HG02763 (cell line): ENCODE measurements around the gene NUMB.

Source experiments
- ATAC-seq: cut with Tn5 transposase; IDR thresholded peaks from one replicate; pipeline ENCODE4 v1.9.1; 2021; ENCODE audit warnings: mild to moderate bottlenecking, moderate library complexity; ENCODE audit not compliant: unreplicated experiment

NUMB gene

DNA sequence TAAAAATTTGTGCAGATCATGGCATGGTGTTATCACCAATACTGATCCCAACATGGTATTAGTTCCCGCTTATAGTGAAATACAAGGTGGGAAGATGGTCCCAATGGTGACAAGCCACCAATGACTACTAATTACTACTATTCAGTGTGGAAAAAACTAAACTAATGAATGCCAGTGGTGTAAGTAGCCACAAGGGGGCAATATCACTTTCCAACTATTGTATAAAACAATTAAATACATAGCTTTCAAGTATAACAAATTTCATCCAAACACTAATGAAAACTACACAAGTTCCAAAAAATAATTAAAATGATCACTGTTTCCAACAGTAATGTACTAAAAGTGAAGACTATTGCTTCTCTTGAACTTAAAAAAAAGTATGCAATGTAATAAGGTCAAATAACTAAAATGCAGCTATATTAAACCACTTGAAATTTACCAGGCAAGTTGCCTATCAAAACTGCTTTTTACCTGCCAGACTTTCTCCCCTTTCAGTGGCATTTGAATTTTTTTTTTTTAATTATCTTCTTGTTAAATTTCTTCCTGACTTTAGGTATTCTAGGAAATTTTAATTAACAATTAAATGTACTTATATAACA lies 163.0 kb downstream of the NUMB start:
- no peak for ATAC-seq

DNA sequence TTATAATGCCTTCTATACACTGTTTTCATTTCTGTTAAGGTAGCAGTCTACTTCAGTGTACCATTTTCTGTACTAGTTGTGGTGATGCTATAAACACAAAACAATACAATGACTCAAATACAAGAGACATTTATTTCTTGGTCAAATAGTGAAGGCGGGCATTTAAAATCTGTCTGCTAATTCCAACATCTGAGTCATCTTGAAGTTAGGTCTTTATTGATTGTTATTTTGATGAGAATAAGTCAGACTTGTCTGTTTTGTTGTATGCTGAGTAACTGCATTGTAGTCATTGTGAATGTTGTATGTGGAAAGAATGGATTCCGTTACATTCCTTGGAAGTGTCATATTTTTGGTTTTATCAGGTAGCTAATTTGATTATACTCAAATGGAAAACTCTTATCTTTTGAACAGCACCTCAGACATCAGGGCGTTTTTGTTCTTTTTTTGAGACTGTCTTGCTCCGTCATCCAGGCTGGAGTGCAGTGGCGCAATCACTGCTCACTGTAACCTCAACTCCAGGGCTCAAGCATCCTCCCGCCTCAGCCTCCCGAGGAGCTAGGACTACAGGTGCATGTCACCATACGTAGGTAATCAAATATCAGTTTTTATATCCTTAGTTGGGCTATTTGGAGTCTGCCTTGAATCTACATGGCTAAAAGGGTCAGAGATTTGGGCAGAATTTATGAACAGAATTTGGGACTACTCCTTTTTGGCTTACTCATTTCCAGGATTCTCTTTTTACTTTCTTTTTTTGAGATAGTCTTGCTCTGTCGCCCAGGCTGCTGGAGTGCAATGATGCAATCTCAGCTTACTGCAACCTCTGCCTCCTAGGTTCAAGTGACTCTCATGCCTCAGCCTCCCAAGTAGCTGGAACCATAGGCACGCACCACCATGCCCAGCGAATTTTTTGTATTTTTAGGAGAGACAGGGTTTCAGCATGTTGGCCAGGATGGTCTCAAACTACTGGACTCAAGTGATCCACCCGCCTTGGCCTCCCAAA lies 164.3 kb downstream of the NUMB start:
- no peak for ATAC-seq

DNA sequence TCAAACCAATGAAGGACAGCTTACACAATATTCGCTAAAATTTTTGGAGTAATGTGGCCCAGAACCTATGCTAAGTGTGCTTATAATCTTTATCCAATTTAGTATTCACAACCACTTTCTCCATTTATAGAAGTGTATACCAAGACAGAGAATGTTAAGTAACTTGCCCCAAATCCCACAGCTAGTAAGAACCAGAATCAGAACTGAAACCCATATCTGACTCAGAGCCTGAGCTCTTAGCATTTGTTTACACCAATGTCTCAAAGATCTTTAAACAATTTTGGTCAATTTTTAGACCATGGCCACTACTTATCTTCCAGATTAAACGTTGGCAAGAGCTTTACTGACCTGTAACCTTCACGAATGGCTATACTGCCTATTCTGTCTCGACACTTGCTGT lies 168.1 kb downstream of the NUMB start:
- ATAC-seq = peak; percentile 77

DNA sequence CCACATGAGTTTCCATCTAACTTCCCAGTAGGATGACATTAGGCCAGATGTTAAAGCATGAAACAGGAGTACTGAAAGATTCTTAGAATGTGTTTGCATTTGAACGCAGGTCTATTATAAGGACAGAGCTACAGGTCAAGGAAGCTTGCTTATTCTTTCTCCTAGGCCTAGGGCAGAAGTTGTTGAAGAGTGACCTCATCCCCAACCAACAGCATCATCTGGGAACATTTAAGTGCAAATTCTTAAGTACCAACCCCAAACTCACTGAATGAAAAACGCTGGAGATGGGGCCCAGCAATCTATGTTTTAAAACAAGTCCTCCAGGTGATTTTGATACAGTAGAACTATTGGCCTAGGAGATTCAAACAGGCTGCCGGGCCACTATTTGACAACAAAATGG lies 168.6 kb downstream of the NUMB start:
- ATAC-seq = no peak

DNA sequence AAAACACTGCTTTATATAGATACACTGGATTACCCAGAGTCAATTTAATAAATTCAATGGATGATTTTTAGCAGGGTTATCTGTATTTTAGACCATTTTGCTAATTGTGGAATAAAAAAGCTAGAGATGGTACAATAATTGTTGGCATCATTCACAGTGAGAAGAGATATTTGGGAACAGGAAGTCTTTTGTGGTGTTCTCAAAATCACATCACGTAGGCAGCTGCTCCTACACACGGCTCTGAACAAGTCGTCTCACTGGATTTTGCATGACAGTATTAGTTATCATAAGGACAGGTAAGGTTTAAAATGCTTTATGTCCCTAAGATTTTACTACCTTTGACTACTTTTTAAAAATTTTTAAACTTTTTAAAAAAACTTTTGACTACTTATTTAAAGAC lies 169.0 kb downstream of the NUMB start:
- no peak for ATAC-seq

DNA sequence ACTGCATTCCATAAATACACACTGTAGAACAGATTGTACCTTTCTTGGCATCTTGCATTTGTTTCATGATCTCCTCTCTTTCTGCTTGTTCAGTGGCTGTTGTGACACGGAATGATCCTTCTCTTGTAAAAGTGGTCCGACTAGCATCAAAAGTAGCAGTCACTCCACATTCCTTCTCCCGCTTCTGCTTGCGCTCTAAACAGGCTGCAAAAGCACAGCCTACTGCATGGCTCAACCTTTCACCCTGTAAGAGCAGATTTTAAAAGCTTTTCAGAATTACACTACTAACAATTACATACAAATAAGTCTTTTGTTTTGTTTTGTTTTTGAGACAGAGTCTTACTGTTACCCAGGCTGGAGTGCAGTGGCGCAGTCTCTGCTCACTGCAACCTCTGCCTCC lies 171.3 kb downstream of the NUMB start:
- no peak for ATAC-seq

DNA sequence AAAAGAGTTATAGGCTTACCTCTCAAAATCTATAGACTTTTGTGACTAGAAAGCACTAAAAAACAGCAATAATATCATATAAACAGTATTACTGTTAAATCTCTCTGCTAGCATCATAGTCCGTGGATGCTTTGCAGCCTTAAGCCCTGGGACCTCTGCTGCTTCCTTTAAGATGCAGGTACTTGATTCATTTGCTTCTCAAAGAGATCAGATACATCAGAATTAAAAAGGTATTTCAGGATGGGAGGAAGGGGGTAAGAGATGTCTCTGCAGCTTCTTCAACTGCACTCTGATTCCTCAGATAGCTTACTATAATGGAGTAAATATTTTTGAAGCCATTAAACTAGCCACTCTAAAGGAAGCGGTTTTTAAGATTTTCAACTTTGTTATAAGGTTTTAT lies 171.7 kb downstream of the NUMB start:
- ATAC-seq = no peak

DNA sequence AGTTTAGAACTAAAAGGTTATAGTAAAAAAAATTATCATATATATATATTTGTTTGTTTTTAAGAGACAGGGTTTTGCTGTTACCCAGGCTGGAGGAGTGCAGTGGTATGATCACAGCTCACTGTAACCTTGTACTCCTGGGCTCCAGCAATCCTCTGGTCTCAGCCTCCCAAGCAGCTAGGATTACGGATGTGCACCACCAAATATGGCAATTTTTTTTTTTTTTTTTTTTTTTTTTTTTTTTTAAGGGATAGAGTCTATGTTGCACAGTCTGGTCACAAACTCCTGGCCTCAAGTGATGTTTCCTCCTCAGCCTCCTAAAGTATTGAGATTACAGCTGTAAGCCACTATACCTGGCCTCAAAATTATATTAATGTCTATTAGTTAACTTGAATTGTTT lies 172.4 kb downstream of the NUMB start:
- no peak for ATAC-seq

DNA sequence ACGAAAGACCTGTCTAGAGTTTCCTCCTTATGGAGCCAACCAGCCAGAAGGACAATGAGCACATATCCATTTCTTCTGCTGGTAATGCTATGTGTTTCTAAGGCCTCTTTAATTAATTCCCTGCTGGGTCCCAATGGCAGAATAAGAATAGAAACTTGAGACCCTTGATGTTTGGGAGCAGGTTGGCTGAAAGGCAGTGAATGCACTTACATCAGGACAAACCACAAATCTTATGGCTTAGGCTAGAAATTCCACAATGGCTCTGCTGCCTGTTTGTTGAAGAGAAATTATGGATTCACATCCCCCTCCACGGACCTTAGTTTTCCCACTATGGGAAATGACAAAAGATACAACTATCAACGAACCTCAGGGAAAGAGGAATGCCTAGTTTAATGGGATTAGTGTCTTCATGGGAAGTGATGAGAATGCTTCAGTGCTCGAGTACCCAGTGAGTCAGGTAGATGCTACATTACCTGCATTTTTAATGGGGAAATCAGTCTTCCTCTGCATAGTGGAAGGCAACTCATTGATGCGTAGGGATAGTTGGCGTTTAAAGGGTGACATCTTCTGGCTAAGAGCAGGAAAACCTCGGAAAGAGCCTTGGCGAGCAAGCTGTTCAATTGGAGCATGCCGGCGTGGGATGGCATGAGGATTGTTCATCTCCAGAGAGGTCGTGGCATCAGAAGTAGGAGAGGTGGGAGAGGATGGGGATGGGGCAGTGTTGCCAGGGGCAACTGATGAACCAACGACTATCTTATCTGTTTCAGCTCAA lies 174.6 kb downstream of the NUMB start:
- no peak for ATAC-seq

DNA sequence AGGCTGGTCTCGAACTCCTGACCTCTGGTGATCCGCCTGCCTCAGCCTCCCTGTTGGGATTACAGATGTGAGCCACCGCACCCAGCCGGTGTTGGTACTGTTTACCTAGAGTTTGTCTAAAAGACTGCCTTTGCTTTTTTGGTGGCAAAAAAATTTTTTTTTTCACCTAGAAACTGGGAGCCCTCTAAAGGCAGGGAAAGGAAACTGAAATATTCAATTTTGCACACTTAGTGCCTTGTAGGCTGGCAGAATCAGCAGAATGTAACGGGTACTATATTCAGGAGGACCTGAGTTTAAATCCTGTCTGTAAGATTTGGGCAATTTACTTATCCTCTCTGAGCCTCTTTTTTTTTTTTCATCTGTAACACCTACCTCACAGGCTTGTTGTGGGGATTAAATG lies 177.4 kb downstream of the NUMB start:
- no peak for ATAC-seq

DNA sequence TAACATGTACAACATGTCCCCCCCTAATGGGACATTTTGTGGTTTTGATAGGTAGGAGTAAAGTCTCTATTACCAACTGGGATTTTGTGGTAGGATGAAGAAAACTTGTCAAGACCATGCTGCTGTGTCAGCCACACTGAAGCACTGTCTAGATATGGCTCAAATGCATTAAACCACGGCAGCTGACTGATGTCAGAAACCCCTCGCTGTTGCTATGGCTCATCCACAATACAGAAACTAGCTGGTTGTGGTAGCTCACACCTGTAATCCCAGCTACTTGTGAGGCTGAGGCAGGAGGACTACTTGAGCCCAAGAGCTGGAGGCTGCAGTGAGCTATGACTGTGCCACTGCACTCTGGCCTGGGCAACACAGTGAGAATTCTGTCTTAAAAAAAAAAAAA lies 181.0 kb downstream of the NUMB start:
- ATAC-seq = no peak

DNA sequence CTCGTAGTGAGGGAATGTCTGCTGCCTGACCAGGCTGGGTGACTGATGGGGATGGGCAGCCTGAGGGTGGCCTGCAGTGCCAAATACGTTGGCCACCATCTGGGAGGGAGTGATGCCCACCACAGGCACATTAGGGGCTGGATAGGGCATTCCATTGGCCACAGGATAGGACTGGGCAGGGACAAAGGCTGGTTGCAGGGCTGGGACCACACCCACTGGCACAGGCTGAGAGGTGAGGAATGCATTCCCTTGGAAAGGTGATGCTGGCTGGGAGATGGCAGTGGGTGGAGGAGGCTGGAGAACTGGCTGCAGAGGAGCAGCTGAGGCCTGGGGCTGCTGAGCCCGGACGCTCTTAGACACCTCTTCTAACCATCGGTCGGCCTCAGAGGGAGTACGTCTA lies 181.5 kb downstream of the NUMB start:
- ATAC-seq = no peak

DNA sequence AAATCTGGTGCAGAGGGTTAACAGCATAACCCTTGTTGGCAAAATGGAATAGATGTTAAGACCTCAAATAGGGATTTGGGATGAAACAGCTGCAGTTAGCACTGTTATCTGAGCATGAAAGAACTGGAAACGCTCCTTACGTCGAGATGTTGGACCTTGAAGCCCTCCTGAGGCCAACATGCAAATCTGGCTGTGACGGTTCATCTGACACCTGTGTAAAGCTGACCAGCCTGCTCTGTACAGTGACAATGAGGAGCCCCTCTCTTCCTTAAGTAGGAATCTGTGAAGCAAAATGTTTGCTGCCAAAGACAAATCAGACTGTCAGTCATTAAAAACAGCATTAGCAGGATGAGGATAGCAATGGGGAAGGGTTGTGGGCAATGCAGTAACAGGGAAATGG lies 184.5 kb downstream of the NUMB start:
- no peak for ATAC-seq

DNA sequence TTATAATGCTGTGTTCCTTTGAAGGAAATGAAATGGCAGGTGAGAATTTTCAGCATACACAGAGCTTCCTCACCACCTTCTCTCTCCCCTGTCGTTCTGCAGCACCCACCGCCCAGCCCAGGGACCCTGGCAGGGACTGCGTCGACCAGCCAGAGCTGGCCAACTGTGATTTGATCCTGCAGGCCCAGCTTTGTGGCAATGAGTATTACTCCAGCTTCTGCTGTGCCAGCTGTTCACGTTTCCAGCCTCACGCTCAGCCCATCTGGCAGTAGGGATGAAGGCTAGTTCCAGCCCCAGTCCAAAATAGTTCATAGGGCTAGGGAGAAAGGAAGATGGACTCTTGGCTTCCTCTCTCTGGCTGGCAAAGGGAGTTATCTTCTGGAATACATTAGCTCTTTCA lies 186.0 kb downstream of the NUMB start:
- ATAC-seq = no peak

DNA sequence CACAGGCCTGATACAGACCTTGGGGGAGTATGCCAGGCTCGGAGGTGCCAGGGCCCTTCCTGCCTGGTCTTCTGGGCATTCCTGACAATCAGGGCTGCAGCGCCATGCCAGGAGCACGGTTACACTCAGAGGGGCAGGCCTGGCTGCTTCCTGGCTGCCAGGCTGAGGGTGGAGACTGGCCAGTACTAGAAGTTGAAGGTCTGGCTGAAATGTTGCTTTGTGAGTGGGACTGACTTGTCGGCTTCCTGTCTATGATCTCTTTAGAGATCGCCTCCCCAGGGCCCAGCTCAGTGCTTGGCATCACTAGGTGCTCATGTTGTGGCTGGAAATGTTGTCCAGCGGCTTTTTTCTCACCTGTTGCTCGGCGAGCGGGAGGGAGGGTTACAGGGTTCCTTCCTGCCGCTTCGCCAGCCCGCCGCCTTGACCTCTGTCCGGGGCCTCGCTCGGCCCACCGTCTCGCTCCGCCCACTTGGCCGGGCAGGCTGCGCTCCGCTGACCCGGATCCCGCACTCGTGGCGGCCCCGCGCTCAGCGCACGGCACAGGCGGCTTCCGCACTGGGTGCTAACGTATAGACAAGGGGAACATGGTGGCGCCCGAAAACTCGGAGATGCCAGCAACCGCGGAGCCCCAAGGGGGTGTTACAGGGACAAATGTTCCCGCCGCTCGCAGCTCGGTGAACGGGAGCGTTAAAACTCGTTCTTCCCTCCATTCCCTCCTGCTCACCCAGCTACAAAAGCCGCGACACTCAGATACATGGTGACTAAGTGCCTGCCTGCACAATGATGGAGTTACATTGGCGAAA lies 188.4 kb downstream of the NUMB start:
- peak; percentile 43 for ATAC-seq

DNA sequence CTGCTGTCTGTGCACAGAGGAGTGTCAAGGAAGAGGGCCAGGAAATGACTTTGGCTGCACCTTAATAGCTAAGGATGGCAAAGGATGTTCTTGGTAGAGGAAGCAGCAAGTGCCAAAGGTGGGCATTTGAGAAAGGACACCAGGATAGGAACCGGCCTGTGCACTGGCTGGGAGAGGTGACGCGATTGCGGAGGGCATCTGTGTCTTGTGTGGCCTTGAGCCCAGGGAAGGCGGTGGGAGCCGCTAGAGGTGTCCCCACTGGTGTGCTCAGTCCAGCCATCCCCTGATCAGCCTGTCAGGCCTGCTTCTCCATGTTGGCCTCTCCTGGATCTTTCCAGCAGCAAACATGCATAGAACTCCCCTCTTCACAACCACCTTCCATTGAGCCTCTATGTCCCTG lies 190.9 kb downstream of the NUMB start:
- ATAC-seq = no peak

DNA sequence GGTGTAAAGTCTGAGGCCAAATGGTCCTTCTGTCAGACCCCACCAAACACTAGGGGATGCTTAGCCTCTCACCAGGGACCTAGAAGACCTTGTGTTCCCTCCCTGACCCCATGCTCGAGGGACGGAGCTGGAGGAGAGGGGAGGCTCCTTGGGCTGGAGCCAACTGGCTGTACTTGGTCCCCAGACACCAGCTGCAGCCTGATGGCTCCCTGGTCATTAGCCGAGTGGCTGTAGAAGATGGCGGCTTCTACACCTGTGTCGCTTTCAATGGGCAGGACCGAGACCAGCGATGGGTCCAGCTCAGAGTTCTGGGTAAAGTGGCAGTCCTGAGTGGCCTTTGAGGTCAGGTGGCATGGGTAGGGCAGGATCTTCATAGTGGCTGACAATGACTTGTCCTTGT lies 192.0 kb downstream of the NUMB start:
- ATAC-seq = no peak

DNA sequence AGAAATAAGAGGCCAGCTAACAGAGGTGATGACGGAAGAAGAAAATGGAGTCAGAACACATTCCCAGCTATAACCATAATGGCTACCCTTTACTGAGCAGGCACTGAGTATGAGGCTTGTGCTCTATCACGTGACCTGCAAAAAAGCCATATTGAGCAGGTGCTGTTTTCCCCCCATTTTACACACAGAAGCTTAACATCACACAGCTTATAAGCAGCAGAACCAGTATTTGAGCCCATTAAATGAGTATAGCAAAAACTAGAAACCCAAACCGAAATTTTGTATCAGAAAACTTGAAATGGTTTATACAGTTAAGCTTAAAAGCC lies 192.7 kb downstream of the NUMB start:
- no peak for ATAC-seq

DNA sequence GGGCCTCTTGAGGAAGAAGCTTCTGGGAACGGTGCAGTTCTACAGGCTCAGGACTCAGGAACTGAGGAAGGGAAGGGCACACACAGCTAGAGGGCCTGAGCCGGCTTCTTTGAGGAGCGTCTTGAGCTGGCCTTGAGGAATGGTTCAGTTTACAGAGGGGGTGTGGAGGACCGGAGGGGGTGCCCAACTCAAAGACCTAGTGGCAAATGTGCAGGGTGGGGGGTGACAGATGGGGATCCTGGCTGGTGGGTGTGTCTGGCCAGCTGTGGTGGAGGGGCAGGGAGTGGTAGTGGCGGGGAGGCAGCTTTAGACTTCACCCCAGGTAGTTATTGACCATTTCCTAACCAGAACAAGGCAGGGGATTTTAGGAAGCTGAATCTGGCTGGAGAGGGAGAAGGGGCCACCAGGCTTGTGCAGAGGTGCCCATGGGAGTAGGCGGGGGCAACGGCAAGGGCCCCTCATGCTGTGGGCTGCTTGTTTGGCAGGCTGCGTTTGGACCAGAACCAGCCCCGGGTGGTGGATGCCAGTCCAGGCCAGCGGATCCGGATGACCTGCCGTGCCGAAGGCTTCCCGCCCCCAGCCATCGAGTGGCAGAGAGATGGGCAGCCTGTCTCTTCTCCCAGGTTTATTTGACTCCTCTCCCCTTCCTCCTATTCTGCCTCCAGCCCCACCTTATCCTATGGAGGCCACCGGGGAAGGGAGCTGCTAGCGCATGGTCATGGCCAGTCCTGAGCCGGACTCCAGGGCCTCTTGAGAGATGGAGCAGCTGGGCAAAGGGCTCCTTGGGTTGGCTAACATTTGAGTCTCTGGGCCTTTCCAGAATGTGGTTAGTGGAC lies 193.2 kb downstream of the NUMB start:
- ATAC-seq = no peak
